Aortic smooth muscle cell (primary cell): ENCODE measurements around the gene UBE2U. TPM values are rescaled to one million over a fixed set of nuclear protein-coding genes. Genes with fewer than 3 reads are reported as not detected.

ENCODE experiments used
- total RNA-seq: library from RNA; depleted of rRNA; stranded (reverse); fragments of >200 nt; gene quantifications from 2 replicates; pipeline ENCODE4 v1.2.3, GENCODE V29; 2014

The UBE2U gene, protein sequence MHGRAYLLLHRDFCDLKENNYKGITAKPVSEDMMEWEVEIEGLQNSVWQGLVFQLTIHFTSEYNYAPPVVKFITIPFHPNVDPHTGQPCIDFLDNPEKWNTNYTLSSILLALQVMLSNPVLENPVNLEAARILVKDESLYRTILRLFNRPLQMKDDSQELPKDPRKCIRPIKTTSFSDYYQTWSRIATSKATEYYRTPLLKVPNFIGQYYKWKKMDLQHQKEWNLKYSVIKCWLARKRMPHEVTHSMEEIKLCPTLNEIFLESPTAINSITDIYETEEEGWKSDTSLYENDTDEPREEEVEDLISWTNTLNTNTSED
- 0.06 TPM in 1 of 2 replicates, not detected in the other for total RNA-seq

DNA sequence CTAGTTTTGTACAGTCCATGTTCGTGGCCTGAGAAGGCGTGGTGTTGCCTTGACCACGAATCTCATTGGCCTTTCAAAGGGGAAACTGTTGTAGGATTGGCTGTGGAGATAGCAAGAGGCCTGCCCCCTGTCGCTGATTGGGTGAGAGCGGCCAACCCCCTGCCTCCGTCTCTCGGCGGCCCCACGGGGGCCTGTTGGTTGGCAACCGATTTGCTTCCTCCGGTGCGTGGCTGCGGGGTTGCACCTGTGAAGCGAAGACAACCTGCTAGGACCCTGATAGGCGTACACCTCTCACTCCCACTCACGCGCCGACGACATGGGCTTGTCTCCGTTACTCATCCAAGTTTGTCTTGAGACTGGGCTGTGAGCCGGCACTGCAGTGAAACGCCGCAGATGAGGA, at the start of gene UBE2U:
Gene UBE2U, plus strand, starts transcription at position 204 of the 400 bp plus-strand sequence. CDS start 428 bp downstream, outside the sequence.

